HEK293 (cell line): Measurements from ENCODE around the gene CCHCR1.

Experiments
- CTCF ChIA-PET: fragments of 350-600 bp; formaldehyde crosslinking; extraction: SDS; loops from one replicate; lab custom pipeline; 2021; ENCODE audit warnings: antibody characterized with exemption; lab: Yijun Ruan, JAX
- POLR2A ChIA-PET: fragments of 300-600 bp; formaldehyde crosslinking; extraction: SDS; loops from one replicate; lab custom pipeline; 2020; ENCODE audit warnings: antibody characterized with exemption, inconsistent platforms; lab: Yijun Ruan, JAX
- H3K27ac ChIP-seq: fragments of 200-500 bp; sonication (Bioruptor generic); 2 replicates; pipeline ENCODE4 v1.5.1; 2014; ENCODE audit warnings: low read depth, low read length, control low read depth, inconsistent platforms; ENCODE audit errors: extremely low read depth
- H3K36me3 ChIP-seq, 2 experiments: fragments of 200-500 bp in 1 of 2; sonication (Bioruptor generic) in 1 of 2; 1 replicate in 1 of 2; 2 replicates in 1 of 2; pipeline ENCODE4 v1.5.1; 2014 to 2017; ENCODE audit warnings: inconsistent platforms in 2 of 2, low read length in 2 of 2; ENCODE audit not compliant: control insufficient read depth in 2 of 2, insufficient read depth in 1 of 2
- H3K4me1 ChIP-seq: fragments of 200-500 bp; sonication (Bioruptor generic); 2 replicates; pipeline ENCODE4 v1.5.1; 2014; ENCODE audit warnings: mild to moderate bottlenecking, low read length, inconsistent platforms; ENCODE audit not compliant: control insufficient read depth, insufficient read depth
- H3K4me3 ChIP-seq: 2 replicates; pipeline ENCODE4 v1.5.1; 2011; ENCODE audit warnings: low read depth, mild to moderate bottlenecking, control low read depth, low read length, moderate library complexity
- H3K9me3 ChIP-seq: fragments of 200-500 bp; sonication (Bioruptor generic); 2 replicates; pipeline ENCODE4 v1.5.1; 2014; ENCODE audit warnings: low read depth, low read length, inconsistent platforms; ENCODE audit not compliant: control insufficient read depth, insufficient read depth
- GLI2 ChIP-seq: fragments of 450-650 bp; formaldehyde crosslinking; IDR thresholded peaks from 2 replicates; pipeline ENCODE4; 2017; ENCODE audit warnings: missing biosample characterization, missing genetic modification characterization, low read depth, borderline replicate concordance
- SALL2 ChIP-seq: fragments of 450-650 bp; formaldehyde crosslinking; IDR thresholded peaks from 2 replicates; pipeline ENCODE4 v1.5.0; 2017; ENCODE audit warnings: missing biosample characterization, mild to moderate bottlenecking, missing genetic modification characterization, borderline replicate concordance
- SP2 ChIP-seq: fragments of 450-650 bp; formaldehyde crosslinking; IDR thresholded peaks from 2 replicates; pipeline ENCODE4 v1.5.1; 2016; ENCODE audit warnings: missing biosample characterization, missing genetic modification characterization
- ZNF311 ChIP-seq: fragments of 450-650 bp; formaldehyde crosslinking; IDR thresholded peaks from 2 replicates; pipeline ENCODE4 v1.5.1; 2017; ENCODE audit warnings: missing biosample characterization, missing genetic modification characterization, borderline replicate concordance
- ZNF354C ChIP-seq: fragments of 450-650 bp; formaldehyde crosslinking; IDR thresholded peaks from 2 replicates; pipeline ENCODE4 v1.5.1; 2016; ENCODE audit warnings: missing biosample characterization, missing genetic modification characterization, low read depth, borderline replicate concordance
- ZNF426 ChIP-seq: fragments of 450-650 bp; formaldehyde crosslinking; IDR thresholded peaks from 2 replicates; pipeline ENCODE4 v1.5.1; 2017; ENCODE audit warnings: missing biosample characterization, missing genetic modification characterization, mild to moderate bottlenecking, inconsistent platforms, moderate library complexity
- ZNF610 ChIP-seq: fragments of 450-650 bp; formaldehyde crosslinking; IDR thresholded peaks from 2 replicates; pipeline ENCODE4 v1.5.1; 2016; ENCODE audit warnings: missing biosample characterization, missing genetic modification characterization, borderline replicate concordance
- ZSCAN16 ChIP-seq: fragments of 450-650 bp; formaldehyde crosslinking; IDR thresholded peaks from 2 replicates; pipeline ENCODE4 v1.5.1; 2016; ENCODE audit warnings: missing biosample characterization, missing genetic modification characterization
- ZXDB ChIP-seq: fragments of 450-650 bp; formaldehyde crosslinking; IDR thresholded peaks from 2 replicates; pipeline ENCODE4 v1.5.1; 2016; ENCODE audit warnings: missing biosample characterization, missing genetic modification characterization
- TF ChIP-seq, protein P1 (sequence below): fragments of 450-650 bp; formaldehyde crosslinking; IDR thresholded peaks from 2 replicates; pipeline ENCODE4 v1.5.0; 2017; ENCODE audit warnings: missing biosample characterization, missing genetic modification characterization, borderline replicate concordance
- TF ChIP-seq, protein P2 (sequence below): fragments of 450-650 bp; formaldehyde crosslinking; IDR thresholded peaks from 2 replicates; pipeline ENCODE4 v1.5.1; 2016; ENCODE audit warnings: missing biosample characterization, missing genetic modification characterization
- TF ChIP-seq, protein P3 (sequence below): fragments of 450-650 bp; formaldehyde crosslinking; IDR thresholded peaks from 2 replicates; pipeline ENCODE4 v1.5.1; 2016; ENCODE audit warnings: missing biosample characterization, missing genetic modification characterization, low read depth
- TF ChIP-seq, protein P4 (sequence below): IDR thresholded peaks from 2 replicates; pipeline ENCODE4 v1.6.1; 2011; ENCODE audit warnings: mild to moderate bottlenecking, low read depth, low read length, borderline replicate concordance
- TF ChIP-seq, protein P5 (sequence below): fragments of 450-650 bp; formaldehyde crosslinking; IDR thresholded peaks from 2 replicates; pipeline ENCODE4 v1.5.1; 2016; ENCODE audit warnings: missing biosample characterization, missing genetic modification characterization

CCHCR1 gene

DNA sequence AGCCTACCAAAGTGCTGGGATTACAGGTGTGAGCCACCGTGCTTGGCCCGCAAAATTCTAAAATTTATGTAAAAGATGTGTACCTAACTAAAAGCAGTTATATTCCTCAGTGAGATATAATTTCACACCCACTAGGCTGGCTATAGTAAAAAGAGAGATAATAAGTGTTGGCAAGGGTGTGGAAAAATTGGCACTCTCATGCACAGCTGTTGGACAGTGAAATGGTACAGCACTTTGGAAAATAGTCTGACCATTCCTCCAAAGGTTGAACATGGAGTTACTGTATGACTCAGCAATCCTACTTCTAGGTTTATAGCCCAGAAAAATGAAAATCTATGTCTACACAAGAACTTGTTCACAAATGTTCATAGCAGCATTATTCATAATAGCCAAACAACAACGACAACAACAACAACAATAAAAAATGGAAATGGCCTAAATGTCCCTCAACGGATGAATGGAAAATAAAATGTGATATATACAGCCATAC lies 59.1 kb downstream of the CCHCR1 start:
- Histone ChIP-seq H3K27ac (no peak overlapping the region), H3K4me1 (no peaks in the 10 kb centered on the region), H3K4me3 (no peak overlapping the region), H3K9me3 (no peaks in the 10 kb centered on the region), H3K36me3 (no peaks in the 10 kb centered on the region)
- POLR2A ChIA-PET: no interaction called here
- CTCF ChIA-PET: interaction anchor here (0.7 to 1.2 kb wide), 3 partner anchors 15 to 419 kb away, joined by 4 read pairs; no protein-coding TSS in a partner anchor
- TF ChIP-seq ZNF354C (tag by site-specific recombination) (no peak), ZXDB (tag by site-specific recombination) (no peak), ZNF610 (tag by site-specific recombination) (no peak)
- TF ChIP-seq, protein P1, sequence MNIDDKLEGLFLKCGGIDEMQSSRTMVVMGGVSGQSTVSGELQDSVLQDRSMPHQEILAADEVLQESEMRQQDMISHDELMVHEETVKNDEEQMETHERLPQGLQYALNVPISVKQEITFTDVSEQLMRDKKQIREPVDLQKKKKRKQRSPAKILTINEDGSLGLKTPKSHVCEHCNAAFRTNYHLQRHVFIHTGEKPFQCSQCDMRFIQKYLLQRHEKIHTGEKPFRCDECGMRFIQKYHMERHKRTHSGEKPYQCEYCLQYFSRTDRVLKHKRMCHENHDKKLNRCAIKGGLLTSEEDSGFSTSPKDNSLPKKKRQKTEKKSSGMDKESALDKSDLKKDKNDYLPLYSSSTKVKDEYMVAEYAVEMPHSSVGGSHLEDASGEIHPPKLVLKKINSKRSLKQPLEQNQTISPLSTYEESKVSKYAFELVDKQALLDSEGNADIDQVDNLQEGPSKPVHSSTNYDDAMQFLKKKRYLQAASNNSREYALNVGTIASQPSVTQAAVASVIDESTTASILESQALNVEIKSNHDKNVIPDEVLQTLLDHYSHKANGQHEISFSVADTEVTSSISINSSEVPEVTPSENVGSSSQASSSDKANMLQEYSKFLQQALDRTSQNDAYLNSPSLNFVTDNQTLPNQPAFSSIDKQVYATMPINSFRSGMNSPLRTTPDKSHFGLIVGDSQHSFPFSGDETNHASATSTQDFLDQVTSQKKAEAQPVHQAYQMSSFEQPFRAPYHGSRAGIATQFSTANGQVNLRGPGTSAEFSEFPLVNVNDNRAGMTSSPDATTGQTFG: no peak
- TF ChIP-seq, protein P2, sequence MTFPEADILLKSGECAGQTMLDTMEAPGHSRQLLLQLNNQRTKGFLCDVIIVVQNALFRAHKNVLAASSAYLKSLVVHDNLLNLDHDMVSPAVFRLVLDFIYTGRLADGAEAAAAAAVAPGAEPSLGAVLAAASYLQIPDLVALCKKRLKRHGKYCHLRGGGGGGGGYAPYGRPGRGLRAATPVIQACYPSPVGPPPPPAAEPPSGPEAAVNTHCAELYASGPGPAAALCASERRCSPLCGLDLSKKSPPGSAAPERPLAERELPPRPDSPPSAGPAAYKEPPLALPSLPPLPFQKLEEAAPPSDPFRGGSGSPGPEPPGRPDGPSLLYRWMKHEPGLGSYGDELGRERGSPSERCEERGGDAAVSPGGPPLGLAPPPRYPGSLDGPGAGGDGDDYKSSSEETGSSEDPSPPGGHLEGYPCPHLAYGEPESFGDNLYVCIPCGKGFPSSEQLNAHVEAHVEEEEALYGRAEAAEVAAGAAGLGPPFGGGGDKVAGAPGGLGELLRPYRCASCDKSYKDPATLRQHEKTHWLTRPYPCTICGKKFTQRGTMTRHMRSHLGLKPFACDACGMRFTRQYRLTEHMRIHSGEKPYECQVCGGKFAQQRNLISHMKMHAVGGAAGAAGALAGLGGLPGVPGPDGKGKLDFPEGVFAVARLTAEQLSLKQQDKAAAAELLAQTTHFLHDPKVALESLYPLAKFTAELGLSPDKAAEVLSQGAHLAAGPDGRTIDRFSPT: no peak
- TF ChIP-seq, protein P3, sequence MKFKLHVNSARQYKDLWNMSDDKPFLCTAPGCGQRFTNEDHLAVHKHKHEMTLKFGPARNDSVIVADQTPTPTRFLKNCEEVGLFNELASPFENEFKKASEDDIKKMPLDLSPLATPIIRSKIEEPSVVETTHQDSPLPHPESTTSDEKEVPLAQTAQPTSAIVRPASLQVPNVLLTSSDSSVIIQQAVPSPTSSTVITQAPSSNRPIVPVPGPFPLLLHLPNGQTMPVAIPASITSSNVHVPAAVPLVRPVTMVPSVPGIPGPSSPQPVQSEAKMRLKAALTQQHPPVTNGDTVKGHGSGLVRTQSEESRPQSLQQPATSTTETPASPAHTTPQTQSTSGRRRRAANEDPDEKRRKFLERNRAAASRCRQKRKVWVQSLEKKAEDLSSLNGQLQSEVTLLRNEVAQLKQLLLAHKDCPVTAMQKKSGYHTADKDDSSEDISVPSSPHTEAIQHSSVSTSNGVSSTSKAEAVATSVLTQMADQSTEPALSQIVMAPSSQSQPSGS (tag by site-specific recombination): no peak
- TF ChIP-seq, all 188 proteins: peak for 0

DNA sequence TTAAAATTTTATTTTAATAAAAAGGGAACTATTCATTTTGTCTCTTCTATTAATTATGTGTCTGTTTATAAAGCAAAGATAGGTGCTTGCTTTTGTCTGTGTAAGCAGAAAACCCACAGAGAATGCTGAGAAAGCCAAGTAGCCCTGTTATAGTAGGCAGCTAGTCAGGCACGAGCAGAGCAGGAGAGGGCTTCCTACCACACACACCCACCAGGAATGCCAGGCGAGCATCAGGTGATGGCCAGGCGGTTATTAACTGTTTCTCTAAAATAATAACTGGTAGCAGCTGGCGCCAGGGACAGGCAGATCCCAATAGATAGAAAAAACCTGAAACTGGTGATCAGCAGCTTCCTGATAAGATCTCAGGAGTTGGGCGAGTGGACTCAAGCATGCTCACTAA lies 60.9 kb downstream of the CCHCR1 start:
- H3K4me1 ChIP-seq: no peaks in the 10 kb centered on the region
- CTCF ChIA-PET: interaction anchor here (0.5 to 5.3 kb wide), 10 partner anchors 10 to 563 kb away, joined by 3 to 29 read pairs (median 3); no protein-coding TSS in a partner anchor
- TF ChIP-seq ZNF311 (tag by site-specific recombination): no peak
- TF ChIP-seq, protein P4, sequence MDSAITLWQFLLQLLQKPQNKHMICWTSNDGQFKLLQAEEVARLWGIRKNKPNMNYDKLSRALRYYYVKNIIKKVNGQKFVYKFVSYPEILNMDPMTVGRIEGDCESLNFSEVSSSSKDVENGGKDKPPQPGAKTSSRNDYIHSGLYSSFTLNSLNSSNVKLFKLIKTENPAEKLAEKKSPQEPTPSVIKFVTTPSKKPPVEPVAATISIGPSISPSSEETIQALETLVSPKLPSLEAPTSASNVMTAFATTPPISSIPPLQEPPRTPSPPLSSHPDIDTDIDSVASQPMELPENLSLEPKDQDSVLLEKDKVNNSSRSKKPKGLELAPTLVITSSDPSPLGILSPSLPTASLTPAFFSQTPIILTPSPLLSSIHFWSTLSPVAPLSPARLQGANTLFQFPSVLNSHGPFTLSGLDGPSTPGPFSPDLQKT: no peak
- no peak for TF ChIP-seq SALL2
- TF ChIP-seq, protein P5, sequence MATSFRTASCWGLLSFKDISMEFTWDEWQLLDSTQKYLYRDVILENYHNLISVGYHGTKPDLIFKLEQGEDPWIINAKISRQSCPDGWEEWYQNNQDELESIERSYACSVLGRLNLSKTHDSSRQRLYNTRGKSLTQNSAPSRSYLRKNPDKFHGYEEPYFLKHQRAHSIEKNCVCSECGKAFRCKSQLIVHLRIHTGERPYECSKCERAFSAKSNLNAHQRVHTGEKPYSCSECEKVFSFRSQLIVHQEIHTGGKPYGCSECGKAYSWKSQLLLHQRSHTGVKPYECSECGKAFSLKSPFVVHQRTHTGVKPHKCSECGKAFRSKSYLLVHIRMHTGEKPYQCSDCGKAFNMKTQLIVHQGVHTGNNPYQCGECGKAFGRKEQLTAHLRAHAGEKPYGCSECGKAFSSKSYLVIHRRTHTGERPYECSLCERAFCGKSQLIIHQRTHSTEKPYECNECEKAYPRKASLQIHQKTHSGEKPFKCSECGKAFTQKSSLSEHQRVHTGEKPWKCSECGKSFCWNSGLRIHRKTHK (tag by site-specific recombination): no peak
- no peak for TF ChIP-seq ZNF426 (tag by site-specific recombination)
- TF ChIP-seq SP2 (tag by site-specific recombination): no peak
- no peak for TF ChIP-seq ZSCAN16
- no peak for TF ChIP-seq GLI2 (tag by site-specific recombination)
- no peaks in the 10 kb centered on the region for H3K9me3 ChIP-seq
- no peaks in the 10 kb centered on the region for H3K36me3 ChIP-seq
- no peak overlapping the region for H3K4me3 ChIP-seq
- POLR2A ChIA-PET: interaction anchor here (0.7 kb wide), 1 partner anchor 409 kb away, joined by 5 read pairs; no protein-coding TSS in a partner anchor
- no peak overlapping the region for H3K27ac ChIP-seq
